Stimulated activated CD4-positive, alpha-beta T cell treated with anti-CD3 and anti-CD28 coated beads, Interleukin-12 subunit alpha, Interleukin-12 subunit beta, amount 100 ng/mL, for 24 hours (primary cell): ENCODE measurements around the gene KLC1.

Experiments used
- DNase-seq, 2 experiments: peaks; one replicate each; pipeline ENCODE4 v3.0.0-alpha.2; 2020; ENCODE audit warnings: low read depth in 2 of 2

KLC1 gene

DNA sequence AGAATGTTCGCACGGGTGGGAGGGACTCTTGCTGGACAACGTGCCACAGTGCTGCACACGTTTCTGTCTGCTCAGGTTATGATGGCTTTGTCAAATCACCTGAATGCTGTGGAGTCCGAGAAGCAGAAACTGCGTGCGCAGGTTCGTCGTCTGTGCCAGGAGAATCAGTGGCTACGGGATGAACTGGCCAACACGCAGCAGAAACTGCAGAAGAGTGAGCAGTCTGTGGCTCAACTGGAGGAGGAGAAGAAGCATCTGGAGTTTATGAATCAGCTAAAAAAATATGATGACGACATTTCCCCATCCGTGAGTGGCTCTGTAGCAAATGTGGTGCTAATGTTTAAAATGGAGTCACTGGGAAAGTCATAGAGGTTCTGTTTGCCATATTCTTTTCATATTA lies 28.5 kb downstream of the KLC1 start:
- DNase-seq: no peak

- DNase-seq: no peak
Observed at GRCh38 chr14:103659631-103660030, 30.6 kb downstream of the KLC1 start.

DNA sequence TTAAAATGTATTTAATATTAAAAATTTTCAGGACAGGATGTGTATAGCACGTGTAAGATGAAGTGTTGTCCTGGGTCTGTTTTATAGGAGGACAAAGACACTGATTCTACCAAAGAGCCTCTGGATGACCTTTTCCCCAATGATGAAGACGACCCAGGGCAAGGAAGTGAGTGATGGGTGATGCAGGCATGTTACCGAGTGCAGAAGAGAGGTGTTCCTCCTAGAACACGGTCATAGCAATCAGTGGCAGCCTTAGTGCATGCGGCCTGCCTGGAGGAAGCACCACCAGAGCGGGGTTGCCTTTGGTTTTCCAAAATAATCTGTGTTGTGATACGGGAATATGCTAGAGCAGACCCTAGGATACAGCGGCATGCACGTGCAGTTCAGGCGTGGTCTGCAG lies 33.0 kb downstream of the KLC1 start:
- DNase-seq: no peak

DNA sequence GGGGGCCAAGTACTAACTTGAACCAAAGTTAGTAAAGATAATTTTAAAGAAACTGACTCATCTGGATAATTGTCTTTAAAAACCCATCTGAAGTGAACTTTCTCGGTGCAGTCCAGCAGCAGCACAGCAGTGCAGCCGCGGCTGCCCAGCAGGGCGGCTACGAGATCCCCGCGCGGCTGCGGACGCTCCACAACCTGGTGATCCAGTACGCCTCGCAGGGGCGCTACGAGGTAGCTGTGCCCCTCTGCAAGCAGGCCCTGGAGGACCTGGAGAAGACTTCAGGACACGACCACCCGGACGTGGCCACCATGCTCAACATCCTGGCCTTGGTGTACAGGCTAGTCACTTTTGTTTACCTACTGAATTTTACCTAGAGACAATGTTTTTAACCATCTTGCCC lies 33.6 kb downstream of the KLC1 start:
- no peak for DNase-seq

DNA sequence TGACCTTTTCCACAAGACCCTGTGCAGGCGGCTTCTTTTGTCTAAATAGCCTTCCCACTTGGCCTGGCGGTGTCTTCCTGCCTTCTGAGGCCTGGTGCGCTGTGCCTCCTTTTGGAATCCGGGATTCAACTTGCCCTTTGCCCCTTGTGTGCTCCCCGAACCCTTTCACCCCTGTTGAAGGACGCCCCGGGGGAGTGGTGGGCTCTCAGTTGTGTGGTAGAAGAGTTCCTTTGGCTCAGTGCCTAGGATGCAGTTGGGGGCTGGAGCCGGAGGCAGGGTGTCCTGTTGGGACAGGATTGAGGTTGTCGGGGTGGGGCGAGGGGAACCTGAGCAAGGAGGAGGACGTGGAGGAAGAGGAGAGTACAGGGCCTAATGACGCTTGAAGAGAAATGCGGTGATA lies 34.5 kb downstream of the KLC1 start:
- no peak for DNase-seq

- no peak for DNase-seq
Observed at GRCh38 chr14:103667671-103668070, 38.7 kb downstream of the KLC1 start.

- no peak for DNase-seq
Observed at GRCh38 chr14:103668117-103668516, 39.1 kb downstream of the KLC1 start.

GRCh38 chr14:103669370-103669769 lies 40.4 kb downstream of the KLC1 start:
- no peak for DNase-seq

GRCh38 chr14:103671911-103672310 lies 42.9 kb downstream of the KLC1 start:
- DNase-seq: no peak

DNA sequence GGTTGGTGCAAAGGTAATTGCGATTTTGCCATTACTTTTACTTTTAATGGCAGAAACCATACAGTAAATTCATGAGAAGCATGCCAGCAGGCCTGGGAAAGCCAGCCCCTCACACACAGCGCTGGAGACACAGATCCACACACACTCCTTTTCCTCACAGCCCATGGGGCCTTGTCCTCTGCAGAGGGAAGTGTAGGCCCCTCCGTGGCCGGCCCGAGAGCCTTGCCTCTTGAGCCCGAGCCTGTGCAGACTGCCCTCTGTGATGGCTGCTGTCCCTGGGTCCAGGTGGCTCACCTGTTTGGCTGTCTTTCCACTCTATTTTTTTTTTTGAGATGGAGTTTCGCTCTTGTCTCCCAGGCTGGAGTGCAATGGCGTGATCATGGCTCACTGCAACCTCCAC lies 46.9 kb downstream of the KLC1 start:
- DNase-seq: no peak

- no peak for DNase-seq
Observed at GRCh38 chr14:103676881-103677675, 48.1 kb downstream of the KLC1 start.

DNA sequence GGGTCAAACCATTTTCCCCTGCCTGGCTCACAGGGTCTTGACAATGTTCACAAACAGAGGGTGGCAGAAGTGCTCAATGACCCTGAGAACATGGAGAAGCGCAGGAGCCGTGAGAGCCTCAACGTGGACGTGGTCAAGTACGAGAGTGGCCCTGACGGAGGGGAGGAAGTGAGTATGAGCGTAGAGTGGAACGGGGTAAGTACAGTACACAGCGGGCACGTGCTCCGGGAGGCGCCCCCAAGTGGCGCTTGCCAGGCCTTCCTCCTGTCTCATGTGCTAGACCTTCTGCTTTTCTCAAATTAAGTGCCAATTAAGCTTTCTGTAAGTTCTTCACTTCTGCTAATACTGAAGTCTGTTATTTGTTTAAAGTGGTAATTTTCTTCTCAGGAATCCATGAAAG lies 50.3 kb downstream of the KLC1 start:
- peak in 1 of 2 experiments; percentile 23 for DNase-seq

DNA sequence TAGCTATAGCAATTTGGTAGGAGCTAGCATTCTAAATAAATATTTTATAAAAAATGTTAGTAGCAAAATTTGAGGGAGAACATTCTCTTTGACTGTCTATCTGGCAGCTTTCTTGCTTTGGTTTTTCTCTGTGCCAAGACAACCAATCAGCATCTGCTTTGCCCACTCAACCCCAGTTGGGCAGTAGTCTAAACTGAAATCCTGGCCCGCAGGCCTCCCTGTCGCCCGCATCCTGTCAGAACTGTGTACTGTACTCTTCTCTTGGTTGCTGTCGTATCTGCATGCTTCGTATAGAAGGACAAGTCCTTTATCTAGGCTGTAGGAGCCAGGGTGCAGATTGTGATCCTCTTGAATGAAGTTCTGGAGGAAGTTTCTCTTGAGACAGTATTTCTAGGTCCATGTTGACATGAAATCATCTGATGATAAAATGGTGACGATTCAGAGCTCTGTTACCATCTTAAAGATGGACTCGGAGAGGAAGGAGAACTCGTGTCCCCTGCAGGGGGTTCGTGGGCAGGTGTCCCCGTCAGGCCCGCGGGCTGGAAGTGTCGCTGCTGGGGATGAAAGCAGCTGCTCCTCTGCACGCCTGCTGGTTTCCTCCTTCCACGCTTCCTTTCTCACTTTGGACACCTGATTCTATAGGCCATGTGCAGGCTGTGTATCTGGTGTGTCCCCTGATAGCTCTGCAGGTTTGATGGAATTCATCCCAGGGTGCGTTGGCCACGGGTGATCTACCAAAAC lies 51.6 kb downstream of the KLC1 start:
- no peak for DNase-seq

GRCh38 chr14:103683139-103683538 lies 54.1 kb downstream of the KLC1 start:
- no peak for DNase-seq

GRCh38 chr14:103684471-103684870 lies 55.5 kb downstream of the KLC1 start:
- no peak for DNase-seq

DNA sequence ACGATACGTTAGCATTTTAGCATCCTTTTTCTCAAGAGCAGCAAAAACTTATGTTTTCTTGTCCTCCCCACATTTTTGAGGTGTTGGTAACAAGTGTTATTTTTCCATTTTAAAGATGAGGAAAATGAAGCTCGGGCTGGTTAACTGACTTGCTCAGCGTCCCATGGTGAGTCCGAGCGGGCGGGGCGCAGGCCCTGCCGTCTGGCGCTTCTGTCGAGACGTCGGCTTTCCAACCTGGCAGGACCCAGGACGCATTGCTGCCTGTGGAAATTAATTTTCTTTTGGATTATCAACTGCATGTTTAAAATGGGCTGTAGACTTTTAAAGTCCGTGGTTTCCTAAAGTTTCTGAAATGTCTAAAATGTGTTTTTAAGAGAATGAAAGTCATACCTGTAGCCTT lies 55.9 kb downstream of the KLC1 start:
- no peak for DNase-seq

GRCh38 chr14:103685276-103686211 lies 56.5 kb downstream of the KLC1 start:
- DNase-seq: no peak

- no peak for DNase-seq
Observed at GRCh38 chr14:103686831-103687485, 57.9 kb downstream of the KLC1 start.

- no peak for DNase-seq
Observed at GRCh38 chr14:103687712-103688111, 58.7 kb downstream of the KLC1 start.

GRCh38 chr14:103688441-103688840 lies 59.4 kb downstream of the KLC1 start:
- DNase-seq: no peak
